Hepatocyte (in vitro differentiated cells): ENCODE data around the gene EML4. TPM values are rescaled to one million over a fixed set of nuclear protein-coding genes. Genes with fewer than 3 reads are reported as not detected.

Experiments
- DNase-seq: peaks from one replicate; pipeline ENCODE4 v3.0.0-alpha.2; 2016; ENCODE audit warnings: low spot score
- H2AFZ ChIP-seq: fragments of 200-600 bp; sonication (generic); 2 replicates; pipeline ENCODE4 v1.6.0; 2016; ENCODE audit warnings: antibody characterized with exemption, mild to moderate bottlenecking
- H3K27ac ChIP-seq: fragments of 200-600 bp; sonication (generic); 2 replicates; pipeline ENCODE4 v1.5.1; 2016; ENCODE audit warnings: mild to moderate bottlenecking
- H3K27me3 ChIP-seq: fragments of 200-600 bp; sonication (generic); 2 replicates; pipeline ENCODE4 v1.6.1; 2016
- H3K36me3 ChIP-seq: fragments of 200-600 bp; sonication (generic); replicated peaks from 2 replicates; pipeline ENCODE4 v1.5.1; 2016; ENCODE audit warnings: low read depth; ENCODE audit not compliant: insufficient read depth
- H3K4me1 ChIP-seq: fragments of 200-600 bp; sonication (generic); 2 replicates; pipeline ENCODE4 v1.5.1; 2016; ENCODE audit warnings: mild to moderate bottlenecking, moderate library complexity; ENCODE audit not compliant: insufficient read depth
- H3K4me2 ChIP-seq: fragments of 200-600 bp; sonication (generic); 2 replicates; pipeline ENCODE4 v1.6.0; 2016
- H3K4me3 ChIP-seq: fragments of 200-600 bp; sonication (generic); 2 replicates; pipeline ENCODE4 v1.5.1; 2016; ENCODE audit warnings: mild to moderate bottlenecking
- H3K79me2 ChIP-seq: fragments of 200-600 bp; sonication (generic); 2 replicates; pipeline ENCODE4 v1.6.0; 2017; ENCODE audit warnings: mild to moderate bottlenecking
- H3K9me2 ChIP-seq: fragments of 200-600 bp; sonication (generic); replicated peaks from 2 replicates; pipeline ENCODE4 v1.6.0; 2017; ENCODE audit warnings: mild to moderate bottlenecking; ENCODE audit not compliant: insufficient read depth
- H3K9me3 ChIP-seq: fragments of 200-600 bp; sonication (generic); 2 replicates; pipeline ENCODE4 v1.5.1; 2016; ENCODE audit warnings: low read depth, mild to moderate bottlenecking
- H4K20me1 ChIP-seq: fragments of 200-600 bp; sonication (generic); 2 replicates; pipeline ENCODE4 v1.6.0; 2016; ENCODE audit warnings: mild to moderate bottlenecking; ENCODE audit not compliant: insufficient read depth, poor library complexity, severe bottlenecking
- EZH2 ChIP-seq: fragments of 200-600 bp; sonication (generic); IDR thresholded peaks from 2 replicates; pipeline ENCODE4 v1.6.1; 2016; ENCODE audit warnings: antibody characterized with exemption, mild to moderate bottlenecking, borderline replicate concordance
- EZH2phosphoT487 ChIP-seq: fragments of 200-600 bp; sonication (generic); IDR thresholded peaks from one replicate; pipeline ENCODE4 v1.6.1; 2018; ENCODE audit warnings: antibody characterized with exemption, mild to moderate bottlenecking, low read depth, moderate library complexity; ENCODE audit not compliant: unreplicated experiment, severe bottlenecking
- WGBS: methylation state at CpG from one replicate; pipeline ENCODE4 v1.1.6; 2016; ENCODE audit warnings: low lambda C conversion rate; ENCODE audit errors: missing lambda C conversion rate; 5-methylcytosine and 5-hydroxymethylcytosine counted together
- polyA plus RNA-seq: library from polyadenylated mRNA; unstranded; fragments of >200 nt; fragmentation: Nextera tagmentation; extraction: Ambion mirVana; gene quantifications from 2 replicates; pipeline ENCODE4 v1.2.1, GENCODE V29; 2016
- total RNA-seq: library from RNA; depleted of rRNA; stranded (reverse); fragments of >200 nt; gene quantifications from 2 replicates; pipeline ENCODE4 v1.2.3, GENCODE V29; 2014
- TF ChIP-seq, protein P1 (sequence below): fragments of 200-600 bp; sonication (generic); IDR thresholded peaks from 2 replicates; pipeline ENCODE4 v1.5.1; 2016; ENCODE audit warnings: antibody characterized with exemption, mild to moderate bottlenecking; ENCODE audit not compliant: poor library complexity

Gene EML4
- total and polyA plus RNA-seq, 2 experiments from 2014 or later = 49.9 to 86.8 TPM

DNA sequence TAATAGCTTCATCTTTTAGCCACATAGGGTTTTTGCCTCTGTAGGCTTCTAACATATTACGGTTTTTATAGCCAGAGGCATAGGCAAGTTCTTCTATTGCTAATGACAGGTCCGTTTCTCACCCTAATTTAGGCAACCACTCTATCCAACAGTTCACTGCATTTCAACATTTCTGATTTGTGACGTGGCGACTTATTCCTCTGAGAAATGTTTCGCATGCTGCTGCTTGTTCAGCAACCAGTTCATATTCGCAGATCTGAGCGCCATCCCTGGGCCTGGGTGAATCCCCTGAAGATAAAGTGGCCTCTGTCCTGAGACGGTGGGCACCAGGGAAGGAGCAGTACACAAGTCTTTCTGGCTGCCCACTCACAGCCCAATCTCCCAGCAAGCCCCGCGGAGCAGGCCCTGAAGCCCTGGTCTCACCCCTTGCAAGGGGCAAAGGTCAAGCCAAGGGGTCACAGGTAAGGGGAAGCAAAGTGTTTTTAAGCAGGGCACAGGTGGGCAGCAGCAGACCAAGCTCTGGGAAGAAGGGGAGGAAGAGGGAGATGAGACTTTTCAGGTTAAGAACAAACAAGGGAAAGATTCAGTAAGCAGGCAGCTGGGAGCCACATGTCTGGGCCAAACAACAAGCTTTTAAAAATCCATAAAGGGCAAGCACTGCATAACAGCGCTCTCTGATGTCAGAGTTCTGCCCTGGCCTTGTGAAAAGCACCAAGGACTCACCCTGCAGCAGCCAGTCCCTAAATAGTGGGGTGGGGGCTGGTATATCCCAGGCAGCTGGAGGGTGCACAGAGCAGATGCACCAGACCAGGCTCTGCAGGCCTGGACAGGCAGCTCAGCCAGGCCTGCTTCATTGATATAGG, 202.7 kb downstream of the EML4 start:
- no peaks in the 10 kb centered on the region for H4K20me1 ChIP-seq
- H3K27me3 ChIP-seq = no peaks in the 10 kb centered on the region
- H3K9me3 ChIP-seq = no peaks in the 10 kb centered on the region
- H2AFZ ChIP-seq = no peak overlapping the region
- no peaks in the 10 kb centered on the region for H3K9me2 ChIP-seq
- no peaks in the 10 kb centered on the region for H3K79me2 ChIP-seq
- 84% methylated on average over 11 of the region's 11 CpGs for WGBS
- H3K36me3 ChIP-seq = no peaks in the 10 kb centered on the region
- H3K4me2 ChIP-seq = no peak overlapping the region
- H3K27ac ChIP-seq = peak overlapping the region; percentile 28
- DNase-seq = no peak
- TF ChIP-seq EZH2 = no peak
- TF ChIP-seq EZH2phosphoT487 = no peak
- TF ChIP-seq, protein P1, sequence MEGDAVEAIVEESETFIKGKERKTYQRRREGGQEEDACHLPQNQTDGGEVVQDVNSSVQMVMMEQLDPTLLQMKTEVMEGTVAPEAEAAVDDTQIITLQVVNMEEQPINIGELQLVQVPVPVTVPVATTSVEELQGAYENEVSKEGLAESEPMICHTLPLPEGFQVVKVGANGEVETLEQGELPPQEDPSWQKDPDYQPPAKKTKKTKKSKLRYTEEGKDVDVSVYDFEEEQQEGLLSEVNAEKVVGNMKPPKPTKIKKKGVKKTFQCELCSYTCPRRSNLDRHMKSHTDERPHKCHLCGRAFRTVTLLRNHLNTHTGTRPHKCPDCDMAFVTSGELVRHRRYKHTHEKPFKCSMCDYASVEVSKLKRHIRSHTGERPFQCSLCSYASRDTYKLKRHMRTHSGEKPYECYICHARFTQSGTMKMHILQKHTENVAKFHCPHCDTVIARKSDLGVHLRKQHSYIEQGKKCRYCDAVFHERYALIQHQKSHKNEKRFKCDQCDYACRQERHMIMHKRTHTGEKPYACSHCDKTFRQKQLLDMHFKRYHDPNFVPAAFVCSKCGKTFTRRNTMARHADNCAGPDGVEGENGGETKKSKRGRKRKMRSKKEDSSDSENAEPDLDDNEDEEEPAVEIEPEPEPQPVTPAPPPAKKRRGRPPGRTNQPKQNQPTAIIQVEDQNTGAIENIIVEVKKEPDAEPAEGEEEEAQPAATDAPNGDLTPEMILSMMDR = no peak
- H3K4me3 ChIP-seq = no peak overlapping the region
- peaks cover 4% of the 10 kb centered on the region for H3K4me1 ChIP-seq

DNA sequence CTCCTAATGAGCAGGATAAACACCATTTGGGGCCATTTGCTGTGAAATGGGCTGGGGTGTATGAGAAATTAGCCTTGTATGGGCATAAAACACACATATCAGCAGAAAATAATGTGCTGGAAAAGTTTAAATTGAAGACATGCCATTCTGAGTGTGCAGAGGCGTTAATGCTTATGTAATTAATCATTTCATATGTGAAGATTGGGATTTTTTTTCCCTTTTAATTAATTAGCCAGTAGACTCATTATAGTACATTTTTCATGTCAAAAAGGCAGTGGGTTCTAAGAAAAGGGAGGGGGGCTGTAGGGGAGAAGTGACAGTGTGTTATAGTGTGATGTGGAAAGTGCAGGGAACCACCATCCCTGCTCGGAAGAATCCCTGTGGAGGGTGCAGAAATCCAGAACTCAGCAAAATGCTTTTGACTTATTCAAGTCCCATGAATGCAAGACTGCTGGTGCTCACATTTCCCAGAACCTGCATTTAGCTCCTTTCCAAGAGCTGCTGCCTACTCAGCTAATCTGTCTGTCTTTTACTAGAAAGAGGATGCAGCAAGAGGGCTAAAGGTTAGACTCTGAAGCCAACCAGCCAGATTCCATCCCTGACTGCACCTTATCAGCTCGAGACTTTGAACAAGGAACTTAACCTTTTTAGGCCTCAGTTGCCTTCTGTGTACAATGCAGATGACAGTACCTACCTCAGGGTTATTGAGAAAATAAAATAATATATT, 203.5 kb downstream of the EML4 start:
- H3K27me3 ChIP-seq = no peaks in the 10 kb centered on the region
- no peak overlapping the region for H3K4me2 ChIP-seq
- H3K4me3 ChIP-seq = no peak overlapping the region
- no peaks in the 10 kb centered on the region for H3K79me2 ChIP-seq
- no peaks in the 10 kb centered on the region for H3K9me3 ChIP-seq
- DNase-seq = no peak
- H3K36me3 ChIP-seq = no peaks in the 10 kb centered on the region
- peaks cover 4% of the 10 kb centered on the region for H3K4me1 ChIP-seq
- no peak overlapping the region for H3K27ac ChIP-seq
- no peak overlapping the region for H2AFZ ChIP-seq
- TF ChIP-seq EZH2 (no peak), EZH2phosphoT487 (no peak)
- TF ChIP-seq, protein P1 = no peak
- H3K9me2 ChIP-seq = no peaks in the 10 kb centered on the region
- H4K20me1 ChIP-seq = no peaks in the 10 kb centered on the region
- 49% methylated on average over 3 of the region's 3 CpGs for WGBS

DNA sequence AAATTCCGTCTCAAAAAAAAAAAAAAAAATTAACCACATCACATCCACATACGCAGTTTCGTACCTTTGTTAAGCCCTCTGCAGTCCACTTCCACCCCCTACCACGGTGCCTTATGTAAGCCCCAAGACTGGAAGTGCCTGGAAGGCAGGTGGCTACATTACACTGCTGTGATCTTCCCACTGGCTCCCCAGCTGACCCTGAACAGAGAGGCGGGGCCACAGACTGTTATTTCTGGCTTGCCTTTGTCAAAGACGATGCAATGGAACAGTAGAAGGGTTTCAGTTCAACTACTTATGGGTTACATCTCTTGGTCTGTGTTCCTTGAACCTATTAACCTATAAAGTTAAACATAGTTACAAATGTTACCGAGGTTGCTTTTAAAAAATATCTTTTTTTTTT, 207.6 kb downstream of the EML4 start:
- Histone ChIP-seq H3K79me2 (no peaks in the 10 kb centered on the region), H3K4me3 (no peak overlapping the region), H3K4me2 (no peak overlapping the region), H3K27ac (no peak overlapping the region), H4K20me1 (no peaks in the 10 kb centered on the region), H3K36me3 (no peaks in the 10 kb centered on the region), H2AFZ (no peak overlapping the region), H3K4me1 (no peaks in the 10 kb centered on the region), H3K9me3 (no peaks in the 10 kb centered on the region), H3K27me3 (no peaks in the 10 kb centered on the region), H3K9me2 (no peaks in the 10 kb centered on the region)
- DNase-seq = no peak
- WGBS = 82% methylated on average over 7 of the region's 7 CpGs
- TF ChIP-seq, protein P1 = no peak
- TF ChIP-seq EZH2 (no peak), EZH2phosphoT487 (no peak)
